Stimulated activated CD4-positive, alpha-beta T cell treated with anti-CD3 and anti-CD28 coated beads, Interleukin-15, amount 100 ng/mL, for 1 hour (primary cell): ENCODE measurements around the gene TGFB2.

Experiments used
- DNase-seq, 2 donors: peaks; one replicate each; pipeline ENCODE4 v3.0.0-alpha.2; 2020; ENCODE audit warnings: low read depth in 1 of 2, low spot score in 1 of 2

TGFB2 gene

GRCh38 chr1:218332416-218332815 is 12.7 kb upstream of the TGFB2 start:
- DNase-seq: no peak

DNA sequence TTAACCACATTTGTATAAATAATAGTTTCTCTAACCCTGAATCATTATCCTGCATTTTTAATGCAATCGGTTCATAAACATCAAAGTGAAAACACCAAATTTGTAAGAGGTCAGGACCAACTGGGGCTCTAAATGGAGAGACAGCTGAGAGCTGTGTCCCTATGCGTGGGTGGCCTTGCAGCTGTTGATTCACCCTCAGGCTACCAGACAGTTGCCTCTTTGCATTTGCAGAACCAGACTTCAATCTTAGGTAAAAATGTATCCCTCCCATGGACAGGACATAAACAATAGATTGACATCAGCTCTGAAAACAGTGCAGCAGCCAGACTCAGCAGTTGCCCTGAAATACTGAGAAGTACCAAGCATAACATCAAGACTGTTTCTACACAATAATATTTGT is 8.8 kb upstream of the TGFB2 start:
- DNase-seq: no peak

DNA sequence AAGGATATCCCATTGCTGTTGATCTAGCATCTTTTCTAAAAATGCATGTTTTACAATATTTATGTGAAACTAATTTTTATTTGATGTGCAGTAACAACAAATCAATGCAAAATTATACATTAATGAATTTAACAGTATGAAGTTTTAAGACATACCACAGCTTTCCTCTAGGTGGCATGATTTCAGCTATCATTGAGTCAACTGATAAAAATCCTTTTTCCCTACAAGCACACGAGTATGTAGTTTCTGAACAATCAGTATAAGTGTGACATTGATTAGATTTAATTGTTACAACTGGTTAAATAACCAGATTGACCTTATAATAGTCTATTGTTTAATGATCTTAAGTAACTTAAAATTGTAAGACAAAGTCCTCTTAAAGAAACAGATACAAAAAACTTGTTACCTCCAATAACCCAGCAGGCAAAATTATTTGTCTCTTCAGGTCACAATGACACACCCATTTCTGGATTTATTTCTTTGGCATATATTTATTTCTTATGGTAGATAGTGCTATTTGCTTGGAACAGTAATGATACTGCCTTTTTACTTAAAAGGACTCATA is 5.8 kb upstream of the TGFB2 start:
- DNase-seq: no peak

GRCh38 chr1:218341325-218341724 is 3.8 kb upstream of the TGFB2 start:
- DNase-seq: no peak

GRCh38 chr1:218342091-218342490 is 3.0 kb upstream of the TGFB2 start:
- DNase-seq: no peak

- DNase-seq: no peak
Measured at GRCh38 chr1:218345673-218346390, 696 bp downstream of the TGFB2 start.

GRCh38 chr1:218346391-218347204 is 1.5 kb downstream of the TGFB2 start:
- DNase-seq: no peak

GRCh38 chr1:218347336-218347722 is 2.2 kb downstream of the TGFB2 start:
- no peak for DNase-seq

DNA sequence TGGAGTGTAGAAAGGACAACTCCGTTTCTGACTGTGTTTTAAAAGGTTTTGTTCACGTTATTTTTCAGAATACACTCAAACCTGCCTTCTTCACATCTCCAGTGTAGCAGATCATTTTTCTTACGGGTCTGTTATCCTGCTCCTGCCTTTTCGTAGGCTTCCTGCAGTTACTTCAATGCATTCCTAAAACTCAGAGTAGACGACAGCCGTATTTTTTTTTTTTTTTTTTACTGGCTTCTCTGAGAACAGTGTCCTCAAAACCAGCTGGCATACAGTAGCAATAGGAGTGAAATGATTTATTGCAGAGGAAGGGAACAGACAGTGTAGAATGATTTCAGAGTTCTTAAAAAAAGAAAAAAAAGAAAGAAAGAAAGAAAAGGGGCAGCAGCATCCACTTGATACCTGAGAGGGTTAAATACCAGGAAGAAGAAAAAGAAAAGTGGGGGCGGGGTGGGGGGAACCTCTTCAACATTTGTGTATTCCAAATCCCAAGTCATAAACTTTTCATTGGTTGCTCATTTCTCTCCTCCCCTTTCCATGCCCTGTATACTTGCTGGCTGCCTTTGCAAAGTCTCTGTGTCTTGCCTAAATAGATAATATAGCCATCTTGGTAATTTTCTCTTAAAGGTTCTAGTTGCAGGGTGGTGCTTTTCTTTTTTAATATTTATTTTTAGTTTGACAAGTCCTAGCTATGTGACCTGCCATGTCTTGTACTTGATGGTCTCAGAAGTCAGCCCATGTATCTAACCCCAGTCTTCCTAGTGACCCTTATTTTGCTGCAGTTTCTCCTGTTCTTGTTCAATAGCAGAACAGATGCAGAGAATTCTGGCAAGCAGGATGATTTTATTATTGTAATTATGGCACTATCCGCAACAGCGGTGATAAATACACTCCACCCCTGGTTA is 2.8 kb downstream of the TGFB2 start:
- no peak for DNase-seq

GRCh38 chr1:218348628-218349071 is 3.5 kb downstream of the TGFB2 start:
- no peak for DNase-seq

- DNase-seq: no peak
Measured at GRCh38 chr1:218349348-218350034, 4.4 kb downstream of the TGFB2 start.

GRCh38 chr1:218350035-218350525 is 4.9 kb downstream of the TGFB2 start:
- DNase-seq: no peak

- DNase-seq: no peak
Measured at GRCh38 chr1:218350801-218351266, 5.7 kb downstream of the TGFB2 start.

- no peak for DNase-seq
Measured at GRCh38 chr1:218351391-218352074, 6.4 kb downstream of the TGFB2 start.

DNA sequence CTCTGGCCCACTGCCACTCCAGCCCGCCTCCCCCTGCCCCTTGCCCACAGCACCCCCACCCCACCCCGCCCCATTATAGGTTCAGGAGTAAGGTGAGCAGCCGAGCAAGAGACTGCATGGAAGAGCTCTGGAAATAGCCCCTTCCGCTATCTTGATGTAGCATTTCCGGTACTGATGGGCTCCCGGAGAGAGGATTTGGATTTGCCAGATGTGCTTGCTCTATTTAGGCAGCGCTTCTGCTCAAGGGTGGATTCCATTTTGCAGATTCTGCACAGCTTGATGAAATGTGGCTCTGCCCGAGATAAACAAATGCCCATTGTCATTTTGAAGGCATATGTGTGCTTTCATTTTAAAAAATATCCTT is 6.9 kb downstream of the TGFB2 start:
- no peak for DNase-seq

GRCh38 chr1:218353656-218354055 is 8.5 kb downstream of the TGFB2 start:
- DNase-seq: no peak

DNA sequence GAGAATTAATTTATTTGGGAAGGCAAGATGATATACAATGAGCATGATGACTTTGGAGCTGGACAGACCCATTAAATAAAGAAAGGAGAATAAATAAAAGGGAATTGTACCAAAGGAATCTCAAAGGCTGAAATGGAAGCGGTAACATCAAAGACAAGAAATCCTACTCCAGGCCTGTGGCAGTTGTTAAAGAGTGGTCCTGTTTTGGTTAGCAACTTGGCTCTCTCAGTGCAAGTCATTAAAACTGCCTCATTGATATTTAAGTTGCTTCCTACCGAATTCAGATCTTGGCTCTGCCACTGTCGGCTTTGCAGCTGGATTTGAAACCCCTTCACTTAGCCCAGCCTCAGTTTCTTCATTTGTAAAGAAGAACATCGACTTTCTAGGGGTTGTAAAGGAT is 10.1 kb downstream of the TGFB2 start:
- DNase-seq: no peak

GRCh38 chr1:218357211-218357892 is 12.2 kb downstream of the TGFB2 start:
- no peak for DNase-seq

- DNase-seq: no peak
Measured at GRCh38 chr1:218357893-218358232, 12.7 kb downstream of the TGFB2 start.
